Esophagus muscularis mucosa (tissue), 4 donors: ENCODE measurements around the gene PRR11. TPM values are rescaled to one million over a fixed set of nuclear protein-coding genes. Genes with fewer than 3 reads are reported as not detected.
"Not testable (repeated sequence)": the region's sequence is repeated elsewhere in the genome, so short reads cannot be mapped to it uniquely, and the experiment has no call there.

Experiments
- DNase-seq: peaks from one replicate; pipeline ENCODE4 v3.0.0-alpha.2; 2017; ENCODE audit errors: extremely low spot score
- H3K27ac ChIP-seq, 4 donors: fragments of 200-600 bp; sonication (generic); replicated peaks in 1 of 4; 1 replicate in 3 of 4; 2 replicates in 1 of 4; pipeline ENCODE4 v1.5.1; 2016 to 2019; ENCODE audit warnings: mild to moderate bottlenecking in 1 of 4
- H3K27me3 ChIP-seq, 4 donors: fragments of 200-600 bp; sonication (generic); one replicate each; pipeline versions ENCODE4 v1.5.1 to v1.6.0; 2016 to 2019
- H3K36me3 ChIP-seq, 4 donors: fragments of 200-600 bp; sonication (generic); one replicate each; pipeline ENCODE4 v1.5.1; 2016 to 2019
- H3K4me1 ChIP-seq, 4 donors: fragments of 200-600 bp; sonication (generic); one replicate each; pipeline ENCODE4 v1.5.1; 2016 to 2019
- H3K4me3 ChIP-seq, 4 donors: fragments of 200-600 bp; sonication (generic); 1 replicate in 2 of 4; 2 replicates in 2 of 4; pipeline ENCODE4 v1.5.1; 2016 to 2019; ENCODE audit warnings: mild to moderate bottlenecking in 4 of 4, moderate library complexity in 1 of 4
- H3K9me3 ChIP-seq, 4 donors: fragments of 200-600 bp; sonication (generic); 1 replicate in 3 of 4; 2 replicates in 1 of 4; pipeline ENCODE4 v1.5.1; 2016 to 2019
- CTCF ChIP-seq, 3 experiments: fragments of 200-600 bp in 2 of 3; fragments of 450-650 bp in 1 of 3; sonication (generic) in 2 of 3; IDR thresholded peaks; one replicate each; pipeline ENCODE4 v1.5.1; 2017 to 2019; ENCODE audit warnings: antibody characterized with exemption in 3 of 3, mild to moderate bottlenecking in 2 of 3, moderate library complexity in 1 of 3
- EP300 ChIP-seq: sonication (generic); formaldehyde crosslinking; IDR thresholded peaks from one replicate; pipeline ENCODE4 v1.6.1; 2017; ENCODE audit warnings: antibody characterized with exemption
- POLR2A ChIP-seq: fragments of 450-650 bp; IDR thresholded peaks from one replicate; pipeline ENCODE4 v1.6.1; 2017; ENCODE audit warnings: antibody characterized with exemption, moderate library complexity, mild to moderate bottlenecking, low read depth
- POLR2AphosphoS5 ChIP-seq, 2 donors: sonication (generic); formaldehyde crosslinking; IDR thresholded peaks; one replicate each; pipeline ENCODE4 v1.6.1; 2017; ENCODE audit warnings: antibody characterized with exemption in 2 of 2
- WGBS: methylation state at CpG from one replicate; pipeline ENCODE4 v1.1.5; 2018; 5-methylcytosine and 5-hydroxymethylcytosine counted together
- intact Hi-C: fragments of 100-400 bp; cut with DNase I; formaldehyde crosslinking; loops from one replicate; pipeline ENCODE4 v1.15.1; 2023
- total RNA-seq, 4 donors: library from RNA; depleted of rRNA; stranded (reverse); fragments of >200 nt; gene quantifications; one replicate each; pipeline versions ENCODE4 v1.1.0 to v1.2.1, GENCODE V29; 2016

Gene PRR11
- total RNA-seq, 4 donors from 2014 or later, result 0.32 to 110 (median 0.87) TPM

DNA sequence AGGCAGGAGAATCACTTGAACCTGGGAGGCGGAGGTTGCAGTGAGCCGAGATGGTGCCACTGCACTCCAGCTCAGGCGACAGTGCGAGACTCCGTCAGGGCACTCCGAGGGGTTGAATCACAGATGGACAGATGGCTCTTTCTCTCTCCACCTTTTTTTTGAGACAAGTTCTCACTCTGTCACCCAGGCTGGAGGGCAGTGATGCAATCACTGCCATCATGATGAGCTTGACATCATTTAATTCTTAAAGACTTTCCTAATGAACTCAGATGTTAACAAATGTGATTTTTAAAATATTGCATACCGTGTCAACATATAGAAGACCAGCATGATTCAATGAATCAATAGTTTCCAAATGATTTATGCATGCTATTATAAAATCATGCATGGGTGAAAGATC is 68.3 kb downstream of the PRR11 start:
- no peak overlapping the region for H3K27ac ChIP-seq
- intact Hi-C loops, result loop anchor here (5.0 kb wide), 1 partner anchor 218 kb away; no protein-coding TSS in a partner anchor
- no peaks in the 10 kb centered on the region for H3K9me3 ChIP-seq
- TF ChIP-seq POLR2A (no peak), POLR2AphosphoS5 (IDR thresholded peaks at IDR 0.05) (no peak), CTCF (IDR thresholded peaks at IDR 0.05) (no peak), EP300 (no peak)
- H3K4me3 ChIP-seq, result no peak overlapping the region
- H3K36me3 ChIP-seq, result no peaks in the 10 kb centered on the region
- H3K27me3 ChIP-seq, result no peaks in the 10 kb centered on the region
- peaks cover 4 to 12% (median 8%) of the 10 kb centered on the region in 4 donors for H3K4me1 ChIP-seq
- WGBS, result 94% methylated on average over 7 of the region's 7 CpGs
- no peak for DNase-seq

- H3K27me3 ChIP-seq, H3K4me3 ChIP-seq, H3K36me3 ChIP-seq, intact Hi-C loops, DNase-seq, H3K27ac ChIP-seq, H3K4me1 ChIP-seq, H3K9me3 ChIP-seq: not testable (repeated sequence)
- WGBS, result 100% methylated on average over 1 of the region's 1 CpG
Measured at GRCh38 chr17:59228588-59228987, 73.0 kb downstream of the PRR11 start.

DNA sequence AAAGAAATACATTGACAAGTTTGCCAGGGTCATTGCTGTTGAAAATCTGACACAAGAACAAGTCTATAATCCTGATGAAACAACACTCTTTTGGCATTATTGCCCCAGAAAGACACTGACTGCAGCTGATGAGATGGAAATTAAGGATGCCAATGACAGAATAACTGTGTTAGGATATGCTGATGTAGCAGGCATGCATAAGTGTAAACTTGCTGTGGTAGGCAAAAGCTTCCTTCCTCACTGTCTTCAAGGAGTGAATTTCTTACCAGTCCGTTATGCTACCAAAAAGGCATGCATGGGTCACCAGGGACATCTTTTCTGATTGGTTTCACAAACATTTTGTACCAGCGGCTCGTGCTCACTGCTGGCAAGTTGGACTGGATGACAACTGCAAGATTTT is 75.2 kb downstream of the PRR11 start:
- Histone ChIP-seq H3K27me3 (no peaks in the 10 kb centered on the region), H3K4me1 (no peaks in the 10 kb centered on the region), H3K4me3 (no peak overlapping the region), H3K36me3 (no peaks in the 10 kb centered on the region), H3K9me3 (no peaks in the 10 kb centered on the region), H3K27ac (no peak overlapping the region)
- DNase-seq, result no peak
- intact Hi-C loops, result no loop called here
- WGBS, result 79% methylated on average over 3 of the region's 3 CpGs
- TF ChIP-seq POLR2AphosphoS5 (IDR thresholded peaks at IDR 0.05) (no peak), POLR2A (no peak), CTCF (IDR thresholded peaks at IDR 0.05) (no peak), EP300 (no peak)

DNA sequence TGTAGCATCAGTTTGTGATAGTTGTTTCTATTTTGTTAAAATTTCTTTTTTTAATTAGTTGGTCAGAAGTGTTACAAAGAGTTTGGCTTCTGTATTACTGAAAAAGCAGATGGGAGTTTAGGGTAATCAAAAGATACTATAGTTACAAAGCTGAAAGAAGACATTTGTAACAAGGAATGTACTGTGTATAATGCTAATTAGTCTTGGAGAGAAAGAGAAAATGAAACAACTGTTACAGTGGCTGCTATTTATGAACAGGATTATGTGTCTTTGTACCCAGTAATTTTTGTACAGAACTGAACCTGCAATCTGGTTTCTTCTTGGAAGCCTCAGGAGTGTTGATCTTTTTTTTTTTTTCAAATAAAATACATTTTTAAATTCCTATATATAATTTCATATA is 79.1 kb downstream of the PRR11 start:
- H3K4me1 ChIP-seq, result no peaks in the 10 kb centered on the region
- H3K36me3 ChIP-seq, result no peaks in the 10 kb centered on the region
- H3K9me3 ChIP-seq, result no peaks in the 10 kb centered on the region
- DNase-seq, result no peak
- TF ChIP-seq EP300 (no peak), CTCF (IDR thresholded peaks at IDR 0.05) (no peak), POLR2AphosphoS5 (IDR thresholded peaks at IDR 0.05) (no peak), POLR2A (no peak)
- H3K27ac ChIP-seq, result no peak overlapping the region
- intact Hi-C loops, result no loop called here
- H3K4me3 ChIP-seq, result no peak overlapping the region
- no peaks in the 10 kb centered on the region for H3K27me3 ChIP-seq

- no peaks in the 10 kb centered on the region for H3K27me3 ChIP-seq
- WGBS, result 88% methylated on average over 2 of the region's 2 CpGs
- no peaks in the 10 kb centered on the region for H3K4me1 ChIP-seq
- no peak overlapping the region for H3K27ac ChIP-seq
- intact Hi-C loops, result no loop called here
- DNase-seq, result no peak
- no peaks in the 10 kb centered on the region for H3K36me3 ChIP-seq
- no peak overlapping the region for H3K4me3 ChIP-seq
- H3K9me3 ChIP-seq, result no peaks in the 10 kb centered on the region
- TF ChIP-seq EP300 (no peak), CTCF (IDR thresholded peaks at IDR 0.05) (no peak), POLR2AphosphoS5 (IDR thresholded peaks at IDR 0.05) (no peak), POLR2A (no peak)
Measured at GRCh38 chr17:59238906-59239305, 83.4 kb downstream of the PRR11 start.
